Activated B cell treated with CpG ODN at 0.5 μM for 24 hours (primary cell): ENCODE data around the gene TMEM200A. TPM values are rescaled to one million over a fixed set of nuclear protein-coding genes. Genes with fewer than 3 reads are reported as not detected.
A peak's percentile ranks its signal among the peaks of the same experiment; 100 is the strongest.

Experiments used
- ATAC-seq: fragments of 200-7000 bp; cut with Tn5 transposase; one replicate; pipeline ENCODE4 v1.10.0; 2021; ENCODE audit warnings: low read depth, mild to moderate bottlenecking, moderate library complexity
- CTCF ChIA-PET: fragments of 350-600 bp; sonication (Branson Sonifier 250); formaldehyde crosslinking; loops from one replicate; lab custom pipeline; 2021; ENCODE audit warnings: antibody characterized with exemption; lab: Charles Lee
- POLR2A ChIA-PET: fragments of 350-600 bp; sonication (Branson Sonifier 250); formaldehyde crosslinking; loops from one replicate; lab custom pipeline; 2021; ENCODE audit warnings: antibody characterized with exemption; lab: Charles Lee
- DNase-seq: peaks from one replicate; pipeline ENCODE4 v3.0.0; 2022
- H3K27ac Mint-ChIP-seq: one replicate; pipeline ENCODE4 v1.8.0; 2020; ENCODE audit warnings: mixed read lengths
- H3K27me3 Mint-ChIP-seq: one replicate; pipeline ENCODE4 v1.8.0; 2021; ENCODE audit warnings: mixed read lengths
- H3K36me3 Mint-ChIP-seq: one replicate; pipeline ENCODE4 v1.8.0; 2021; ENCODE audit warnings: low read depth, mixed read lengths
- H3K4me1 Mint-ChIP-seq: one replicate; pipeline ENCODE4 v1.8.0; 2021; ENCODE audit warnings: mixed read lengths
- H3K4me3 Mint-ChIP-seq: one replicate; pipeline ENCODE4 v1.8.0; 2020; ENCODE audit warnings: mild to moderate bottlenecking, mixed read lengths
- H3K9me3 Mint-ChIP-seq: one replicate; pipeline ENCODE4 v1.8.0; 2020; ENCODE audit warnings: mixed read lengths
- CTCF ChIP-seq: fragments of 200-600 bp; IDR thresholded peaks from one replicate; pipeline ENCODE4 v1.8.0; 2022; ENCODE audit warnings: antibody characterized with exemption, mild to moderate bottlenecking
- intact Hi-C: fragments of 100-400 bp; cut with micrococcal nuclease; formaldehyde crosslinking; loops from one replicate; pipeline ENCODE4 v1.15.1; 2024
- total RNA-seq: library from RNA; stranded (reverse); gene quantifications from 2 replicates; pipeline ENCODE4 v1.2.3, GENCODE V29; 2022

Gene TMEM200A
- total RNA-seq, 1 donor from 2014 or later = 1.1 TPM

- no peak overlapping the region for H3K4me3 Mint-ChIP-seq
- DNase-seq = no peak
- no peak overlapping the region for H3K27ac Mint-ChIP-seq
- H3K36me3 Mint-ChIP-seq = no peaks in the 10 kb centered on the region
- POLR2A ChIA-PET = no interaction called here
- H3K27me3 Mint-ChIP-seq = peaks cover 15% of the 10 kb centered on the region
- intact Hi-C loops = no loop called here
- peaks cover 10% of the 10 kb centered on the region for H3K9me3 Mint-ChIP-seq
- CTCF ChIA-PET = no interaction called here
- ATAC-seq = no peak
- TF ChIP-seq CTCF = no peak
- H3K4me1 Mint-ChIP-seq = peaks cover 5% of the 10 kb centered on the region
Measured at GRCh38 chr6:130359736-130360135, 6.1 kb upstream of the TMEM200A start.

- TF ChIP-seq CTCF = no peak
- DNase-seq = no peak
- H3K27ac Mint-ChIP-seq = no peak overlapping the region
- ChIA-PET POLR2A (no interaction called here), CTCF (no interaction called here)
- H3K36me3 Mint-ChIP-seq = no peaks in the 10 kb centered on the region
- no peak for ATAC-seq
- H3K9me3 Mint-ChIP-seq = peaks cover 10% of the 10 kb centered on the region
- no peak overlapping the region for H3K4me3 Mint-ChIP-seq
- intact Hi-C loops = no loop called here
- peaks cover 27% of the 10 kb centered on the region for H3K27me3 Mint-ChIP-seq
- H3K4me1 Mint-ChIP-seq = peaks cover 16% of the 10 kb centered on the region
Measured at GRCh38 chr6:130362128-130362527, 3.7 kb upstream of the TMEM200A start.

GRCh38 chr6:130364224-130364780, 1.5 kb upstream of the TMEM200A start:
- POLR2A ChIA-PET = no interaction called here
- ATAC-seq (no peak), DNase-seq (no peak)
- CTCF ChIA-PET = interaction anchor here (1.0 kb wide), 1 partner anchor 333 kb away, joined by 3 read pairs; no protein-coding TSS in a partner anchor
- intact Hi-C loops = no loop called here
- H3K4me1 Mint-ChIP-seq = peaks cover 16% of the 10 kb centered on the region
- peaks cover 10% of the 10 kb centered on the region for H3K9me3 Mint-ChIP-seq
- no peaks in the 10 kb centered on the region for H3K36me3 Mint-ChIP-seq
- no peak overlapping the region for H3K27ac Mint-ChIP-seq
- peak overlapping the region; percentile 78 for H3K4me3 Mint-ChIP-seq
- peaks cover 36% of the 10 kb centered on the region for H3K27me3 Mint-ChIP-seq
- no peak for TF ChIP-seq CTCF

- DNase-seq = no peak
- POLR2A ChIA-PET = interaction anchor here (0.6 kb wide), 1 partner anchor 479 kb away, joined by 3 read pairs; no protein-coding TSS in a partner anchor
- H3K4me3 Mint-ChIP-seq = peak overlapping the region; percentile 78
- no peak overlapping the region for H3K27ac Mint-ChIP-seq
- peak; percentile 21 for ATAC-seq
- no peaks in the 10 kb centered on the region for H3K36me3 Mint-ChIP-seq
- H3K27me3 Mint-ChIP-seq = peaks cover 36% of the 10 kb centered on the region
- no peaks in the 10 kb centered on the region for H3K9me3 Mint-ChIP-seq
- CTCF ChIA-PET = interaction anchor here (1.0 to 1.8 kb wide), 2 partner anchors 8 to 333 kb away, joined by 3 to 14 read pairs; no protein-coding TSS in a partner anchor
- intact Hi-C loops = no loop called here
- no peak for TF ChIP-seq CTCF
- H3K4me1 Mint-ChIP-seq = peaks cover 16% of the 10 kb centered on the region
Measured at GRCh38 chr6:130366107-130367005, 539 bp downstream of the TMEM200A start.

GRCh38 chr6:130367767-130368166, 1.9 kb downstream of the TMEM200A start:
- intact Hi-C loops = no loop called here
- POLR2A ChIA-PET = no interaction called here

More at GRCh38 chr6:130367767-130368166, 1.9 kb downstream of the TMEM200A start:
- peaks cover 33% of the 10 kb centered on the region for H3K27me3 Mint-ChIP-seq
- H3K27ac Mint-ChIP-seq = no peak overlapping the region
- DNase-seq = no peak
- H3K4me3 Mint-ChIP-seq = no peak overlapping the region
- no peak for TF ChIP-seq CTCF
- ATAC-seq = no peak
- H3K9me3 Mint-ChIP-seq = no peaks in the 10 kb centered on the region
- H3K4me1 Mint-ChIP-seq = peaks cover 16% of the 10 kb centered on the region
- H3K36me3 Mint-ChIP-seq = no peaks in the 10 kb centered on the region
- CTCF ChIA-PET = interaction anchor here (0.6 kb wide), 2 partner anchors 348 to 503 kb away, joined by 3 read pairs; no protein-coding TSS in a partner anchor
